GM12878 (cell line): ENCODE results near the gene CDCA3. TPM values are rescaled to one million over a fixed set of nuclear protein-coding genes. Genes with fewer than 3 reads are reported as not detected.

Source experiments
- ATAC-seq: fragments of 200-7000 bp; cut with Tn5 transposase; 3 replicates; pipeline ENCODE4 v1.9.1; 2020; ENCODE audit warnings: mild to moderate bottlenecking, moderate library complexity
- BruUV-seq: library from RNA; stranded (reverse); fragments of 400-500 nt; replicated peaks from 2 replicates; lab custom pipeline; 2021; lab: Mats Ljungman, UMichigan
- CTCF ChIA-PET: fragments of 300-600 bp; sonication (Branson Sonifier 250); formaldehyde crosslinking; extraction: SDS; loops from one replicate; lab custom pipeline; 2021; ENCODE audit warnings: inconsistent platforms; lab: Yijun Ruan, JAX
- POLR2A ChIA-PET: fragments of 350-600 bp; formaldehyde crosslinking; extraction: SDS; loops from one replicate; lab custom pipeline; 2021; ENCODE audit warnings: inconsistent platforms; lab: Charles Lee
- RAD21 ChIA-PET: fragments of 300-600 bp; sonication (Branson Sonifier 250); formaldehyde crosslinking; loops from one replicate; lab custom pipeline; 2023; ENCODE audit warnings: antibody characterized with exemption; ENCODE audit not compliant: unreplicated experiment; lab: Charles Lee
- SMC1A ChIA-PET: fragments of 300-600 bp; sonication (Branson Sonifier 250); formaldehyde crosslinking; loops from one replicate; lab custom pipeline; 2023; ENCODE audit not compliant: unreplicated experiment, uncharacterized antibody; lab: Charles Lee
- DNase-seq: peaks from one replicate; pipeline ENCODE4 v3.0.0-alpha.2; 2011; ENCODE audit warnings: low read depth, low spot score
- FAIRE-seq: peaks from 3 replicates; lab custom pipeline; 2011; peaks lifted over from hg19 to GRCh38; lab: Jason Lieb, UNC
- H2AFZ ChIP-seq: 2 replicates; pipeline ENCODE4 v1.6.0; 2011; ENCODE audit warnings: low read depth, low read length, control low read depth; ENCODE audit not compliant: control insufficient read depth
- H3K27ac ChIP-seq: 2 replicates; pipeline ENCODE4 v1.5.1; 2011; ENCODE audit warnings: control low read depth; ENCODE audit not compliant: control insufficient read depth, insufficient read depth
- H3K27me3 ChIP-seq, 2 experiments: replicated peaks in 1 of 2; 2 replicates each; pipeline versions ENCODE4 v1.6.0 to v1.6.1; 2011; ENCODE audit warnings: low read length in 1 of 2; ENCODE audit not compliant: control insufficient read depth in 2 of 2, insufficient read depth in 2 of 2
- H3K36me3 ChIP-seq, 2 experiments: 2 replicates each; pipeline ENCODE4 v1.5.1; 2011; ENCODE audit warnings: low read length in 1 of 2; ENCODE audit not compliant: control insufficient read depth in 2 of 2, insufficient read depth in 2 of 2
- H3K4me1 ChIP-seq: 2 replicates; pipeline ENCODE4 v1.6.1; 2011; ENCODE audit warnings: mild to moderate bottlenecking, low read length, moderate library complexity, mixed read lengths; ENCODE audit not compliant: control insufficient read depth, insufficient read depth
- H3K4me2 ChIP-seq: 2 replicates; pipeline ENCODE4 v1.6.0; 2011; ENCODE audit warnings: control low read depth; ENCODE audit not compliant: control insufficient read depth, insufficient read depth
- H3K4me3 ChIP-seq: fragments of 200-600 bp; sonication (generic); 2 replicates; pipeline ENCODE4 v1.5.1; 2016
- H3K79me2 ChIP-seq: 2 replicates; pipeline ENCODE4 v1.6.0; 2011; ENCODE audit warnings: low read length; ENCODE audit not compliant: control insufficient read depth, insufficient read depth
- H3K9ac ChIP-seq: 2 replicates; pipeline ENCODE4 v1.8.0; 2011; ENCODE audit warnings: low read length, control low read depth, mixed read lengths; ENCODE audit not compliant: control insufficient read depth, insufficient read depth
- H3K9me3 ChIP-seq: replicated peaks from 3 replicates; pipeline ENCODE4 v1.5.1; 2011; ENCODE audit warnings: mild to moderate bottlenecking, low read length; ENCODE audit not compliant: control insufficient read depth, insufficient read depth
- H4K20me1 ChIP-seq: 2 replicates; pipeline ENCODE4 v1.6.0; 2011; ENCODE audit not compliant: control insufficient read depth, insufficient read depth
- CREB1 ChIP-seq: IDR thresholded peaks from 2 replicates; pipeline ENCODE4 v1.6.1; 2012; ENCODE audit warnings: low read depth, mild to moderate bottlenecking, inconsistent platforms
- EED ChIP-seq: sonication (generic); IDR thresholded peaks from 2 replicates; pipeline ENCODE4 v1.6.1; 2016; ENCODE audit warnings: antibody characterized with exemption, low read depth
- EZH2 ChIP-seq: IDR thresholded peaks from 2 replicates; pipeline ENCODE4 v1.6.1; 2012; ENCODE audit warnings: low read depth, mild to moderate bottlenecking, control low read depth, inconsistent platforms, low read length, borderline replicate concordance; ENCODE audit not compliant: control insufficient read depth
- FOS ChIP-seq: IDR thresholded peaks from 3 replicates; pipeline ENCODE4 v1.6.1; 2011; ENCODE audit warnings: borderline replicate concordance; ENCODE audit not compliant: insufficient read length; ENCODE audit errors: extremely low read depth
- GATAD2B ChIP-seq: fragments of 450-650 bp; conservative IDR thresholded peaks from 2 replicates; pipeline ENCODE4 v1.6.1; 2017; ENCODE audit warnings: low read depth, mild to moderate bottlenecking, moderate library complexity
- HDAC2 ChIP-seq: fragments of 200-600 bp; sonication (generic); IDR thresholded peaks from 2 replicates; pipeline ENCODE4 v1.6.1; 2017
- IRF5 ChIP-seq: fragments of 450-650 bp; IDR thresholded peaks from 2 replicates; pipeline ENCODE4 v1.6.1; 2017; ENCODE audit warnings: borderline replicate concordance
- LARP7 ChIP-seq: fragments of 450-650 bp; IDR thresholded peaks from 2 replicates; pipeline ENCODE4 v1.6.1; 2017; ENCODE audit warnings: mild to moderate bottlenecking
- MTA2 ChIP-seq: fragments of 450-650 bp; IDR thresholded peaks from 2 replicates; pipeline ENCODE4 v1.6.1; 2016; ENCODE audit warnings: low read depth, mild to moderate bottlenecking, moderate library complexity
- POLR2A ChIP-seq: IDR thresholded peaks from 2 replicates; pipeline ENCODE4 v1.6.1; 2011; ENCODE audit warnings: low read depth, mild to moderate bottlenecking, low read length
- POLR2AphosphoS2 ChIP-seq: IDR thresholded peaks from 2 replicates; pipeline ENCODE4 v1.6.1; 2011; ENCODE audit warnings: low read depth, mild to moderate bottlenecking, low read length, improper control_type of control experiment, moderate library complexity
- POLR2AphosphoS5 ChIP-seq: IDR thresholded peaks from 2 replicates; pipeline ENCODE4 v1.6.1; 2011; ENCODE audit warnings: mild to moderate bottlenecking, low read length, inconsistent platforms
- POU2F2 ChIP-seq: IDR thresholded peaks from 3 replicates; pipeline ENCODE4 v1.6.1; 2011; ENCODE audit warnings: low read depth, mild to moderate bottlenecking, low read length, borderline replicate concordance
- RBBP5 ChIP-seq: fragments of 200-600 bp; sonication (generic); conservative IDR thresholded peaks from 2 replicates; pipeline ENCODE4 v1.6.1; 2016
- RELB ChIP-seq: fragments of 450-650 bp; IDR thresholded peaks from 2 replicates; pipeline ENCODE4 v1.6.1; 2017; ENCODE audit warnings: low read depth, mild to moderate bottlenecking, moderate library complexity
- RFX5 ChIP-seq: IDR thresholded peaks from 2 replicates; pipeline ENCODE4 v1.6.1; 2011; ENCODE audit warnings: low read depth, low read length, improper control_type of control experiment
- YY1 ChIP-seq: IDR thresholded peaks from 2 replicates; pipeline ENCODE4 v1.6.1; 2011; ENCODE audit warnings: low read depth, mild to moderate bottlenecking, low read length
- ZNF207 ChIP-seq: fragments of 450-650 bp; IDR thresholded peaks from 2 replicates; pipeline ENCODE4 v1.6.1; 2014; ENCODE audit warnings: antibody characterized with exemption, mild to moderate bottlenecking, borderline replicate concordance
- WGBS: methylation state at CpG from one replicate; pipeline ENCODE4 v1.1.6; 2016; ENCODE audit warnings: low lambda C conversion rate; ENCODE audit not compliant: insufficient replicate concordance, insufficient coverage; ENCODE audit errors: missing lambda C conversion rate; 5-methylcytosine and 5-hydroxymethylcytosine counted together
- in situ Hi-C: fragments of 300-500 bp; cut with MboI; formaldehyde crosslinking; loops from 9 replicates; pipeline ENCODE4 v1.14.3; 2018; ENCODE audit warnings: mixed read lengths
- intact Hi-C: fragments of 100-400 bp; cut with micrococcal nuclease; formaldehyde crosslinking; loops from one replicate; pipeline ENCODE4 v1.14.2; 2022; ENCODE audit not compliant: unreplicated experiment
- polyA plus RNA-seq, 11 experiments: library from polyadenylated mRNA; depleted of rRNA in 4 of 11; unstranded in 6 of 11; stranded (reverse) in 5 of 11; fragments of >200 nt; fragmentation: Nextera tagmentation in 4 of 11; fragmentation: Illumina TruSeq in 1 of 11; extraction: Ambion mirVana in 4 of 11; extraction: Trizol in 1 of 11; gene quantifications; 1 replicate in 1 of 11; 2 replicates in 10 of 11; pipeline versions ENCODE4 v1.2.1 to v1.2.3, GENCODE V29; 2011 to 2016; ENCODE audit warnings: inconsistent platforms in 2 of 11, missing spikeins in 2 of 11, low read depth in 1 of 11
- total RNA-seq, 4 experiments: library from RNA; depleted of rRNA in 3 of 4; stranded (reverse); fragments of >200 nt in 3 of 4; fragmentation: Illumina TruSeq in 1 of 4; extraction: Trizol in 1 of 4; gene quantifications; 2 replicates each; pipeline versions ENCODE4 v1.2.1 to v1.2.3, GENCODE V29; 2013 to 2021
- TF ChIP-seq, protein P1 (sequence below): IDR thresholded peaks from 2 replicates; pipeline ENCODE4 v1.6.1; 2012; ENCODE audit warnings: low read depth, low read length, improper control_type of control experiment

Gene CDCA3
- total and polyA plus RNA-seq, 10 of the 15 experiments (the other 5 are each of a cell fraction or from before 2014, with no cell fraction given): 34.5 to 148 (median 97.4) TPM

GRCh38 chr12:6860942-6861341 is 9.9 kb upstream of the CDCA3 start (continued):
- TF ChIP-seq, protein P1, sequence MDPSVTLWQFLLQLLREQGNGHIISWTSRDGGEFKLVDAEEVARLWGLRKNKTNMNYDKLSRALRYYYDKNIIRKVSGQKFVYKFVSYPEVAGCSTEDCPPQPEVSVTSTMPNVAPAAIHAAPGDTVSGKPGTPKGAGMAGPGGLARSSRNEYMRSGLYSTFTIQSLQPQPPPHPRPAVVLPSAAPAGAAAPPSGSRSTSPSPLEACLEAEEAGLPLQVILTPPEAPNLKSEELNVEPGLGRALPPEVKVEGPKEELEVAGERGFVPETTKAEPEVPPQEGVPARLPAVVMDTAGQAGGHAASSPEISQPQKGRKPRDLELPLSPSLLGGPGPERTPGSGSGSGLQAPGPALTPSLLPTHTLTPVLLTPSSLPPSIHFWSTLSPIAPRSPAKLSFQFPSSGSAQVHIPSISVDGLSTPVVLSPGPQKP: no peak

DNA sequence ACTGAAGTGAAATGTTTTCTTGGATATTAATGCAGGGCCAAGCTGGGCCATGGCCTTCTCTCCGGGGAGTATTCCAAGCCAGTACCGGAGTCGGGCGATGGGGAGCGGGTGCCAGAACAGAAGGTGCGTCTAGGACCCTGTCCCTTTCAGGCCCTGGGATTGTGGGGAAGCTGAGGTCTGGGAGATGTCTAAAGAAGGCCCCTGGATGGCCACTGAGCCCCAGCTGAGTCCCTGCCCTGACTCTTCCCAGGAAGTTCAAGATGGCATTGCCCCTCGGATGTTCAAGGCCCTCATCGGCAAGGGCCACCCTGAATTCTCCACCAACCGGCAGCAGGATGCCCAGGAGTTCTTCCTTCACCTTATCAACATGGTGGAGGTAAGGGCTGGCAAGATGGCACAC is 9.0 kb upstream of the CDCA3 start:
- CTCF ChIA-PET: interaction anchor here (1.3 to 1.5 kb wide), 2 partner anchors 12 to 22 kb away, joined by 3 to 5 read pairs; partner anchors contain the start of gene SPSB2
- SMC1A ChIA-PET: interaction anchor here (1.4 kb wide), 1 partner anchor 21 kb away, joined by 3 read pairs; no protein-coding TSS in a partner anchor
- in situ Hi-C loops (no loop called here), intact Hi-C loops (no loop called here)
- no peak for DNase-seq
- 99% methylated on average over 9 of the region's 9 CpGs for WGBS
- FAIRE-seq: no peak
- no peak for TF ChIP-seq IRF5
- TF ChIP-seq EED: no peak
- TF ChIP-seq HDAC2: no peak
- TF ChIP-seq RFX5: no peak
- no peak for TF ChIP-seq EZH2
- no peak for TF ChIP-seq POLR2A
- TF ChIP-seq LARP7: no peak
- no peak for TF ChIP-seq GATAD2B
- TF ChIP-seq MTA2: no peak
- TF ChIP-seq CREB1: no peak
- TF ChIP-seq POLR2AphosphoS2: no peak
- no peak for TF ChIP-seq FOS
- no peak for TF ChIP-seq POLR2AphosphoS5
- TF ChIP-seq POU2F2: no peak
- no peak for TF ChIP-seq YY1
- no peak for TF ChIP-seq ZNF207
- TF ChIP-seq RBBP5: no peak
- TF ChIP-seq RELB: no peak
- no peak for ATAC-seq
- Histone ChIP-seq H3K27ac (no peak overlapping the region), H4K20me1 (no peaks in the 10 kb centered on the region), H3K36me3 (peaks cover 47 to 53% of the 10 kb centered on the region in 2 experiments), H3K4me1 (no peaks in the 10 kb centered on the region), H3K4me2 (no peak overlapping the region), H2AFZ (no peak overlapping the region), H3K9ac (no peak overlapping the region), H3K79me2 (no peaks in the 10 kb centered on the region), H3K4me3 (no peak overlapping the region), H3K27me3 (no peaks in the 10 kb centered on the region), H3K9me3 (no peaks in the 10 kb centered on the region)
- POLR2A ChIA-PET: interaction anchor here (1.7 kb wide), 1 partner anchor 10 kb away, joined by 3 read pairs; the partner anchor contains the start of gene CDCA3
- BruUV-seq: no TSS peak
- RAD21 ChIA-PET: interaction anchor here (1.0 kb wide), 1 partner anchor 13 kb away, joined by 3 read pairs; the partner anchor contains the start of gene SPSB2
